GM23338 (cell line): ENCODE results near the gene SYNPO. TPM values are rescaled to one million over a fixed set of nuclear protein-coding genes. Genes with fewer than 3 reads are reported as not detected.

Source experiments
- ATAC-seq: fragments of 200-7000 bp; cut with Tn5 transposase; 3 replicates; pipeline ENCODE4 v1.9.1; 2020
- DNase-seq: peaks from one replicate; pipeline ENCODE4 v3.0.0-alpha.2; 2015; ENCODE audit warnings: low spot score
- H2AFZ ChIP-seq: fragments of 200-600 bp; sonication (generic); 2 replicates; pipeline ENCODE4 v1.8.0; 2016; ENCODE audit warnings: antibody characterized with exemption, mild to moderate bottlenecking, moderate library complexity
- H3F3A ChIP-seq: fragments of 200-600 bp; sonication (generic); replicated peaks from 2 replicates; pipeline ENCODE4 v1.8.0; 2017; ENCODE audit warnings: antibody characterized with exemption, mixed run types, low read depth
- H3K27ac ChIP-seq: fragments of 200-600 bp; sonication (generic); 2 replicates; pipeline ENCODE4 v1.6.1; 2016; ENCODE audit warnings: low read depth
- H3K27me3 ChIP-seq: fragments of 200-600 bp; sonication (generic); 2 replicates; pipeline ENCODE4 v1.8.0; 2016; ENCODE audit warnings: mild to moderate bottlenecking, mixed run types, moderate library complexity; ENCODE audit not compliant: insufficient read depth
- H3K36me3 ChIP-seq: fragments of 200-600 bp; sonication (generic); 2 replicates; pipeline ENCODE4 v1.8.0; 2016; ENCODE audit warnings: mild to moderate bottlenecking; ENCODE audit not compliant: insufficient read depth
- H3K4me1 ChIP-seq: fragments of 200-600 bp; sonication (generic); 2 replicates; pipeline ENCODE4 v1.8.0; 2016; ENCODE audit warnings: mild to moderate bottlenecking, moderate library complexity; ENCODE audit not compliant: insufficient read depth
- H3K4me2 ChIP-seq: fragments of 200-600 bp; sonication (generic); 2 replicates; pipeline ENCODE4 v1.7.1; 2017; ENCODE audit warnings: mixed run types
- H3K4me3 ChIP-seq: fragments of 200-600 bp; sonication (generic); 2 replicates; pipeline ENCODE4 v1.6.1; 2016; ENCODE audit warnings: mixed run types
- H3K79me2 ChIP-seq: fragments of 200-600 bp; sonication (generic); replicated peaks from 2 replicates; pipeline ENCODE4 v1.8.0; 2017; ENCODE audit warnings: mild to moderate bottlenecking; ENCODE audit not compliant: insufficient read depth
- H3K9me2 ChIP-seq: fragments of 200-600 bp; sonication (generic); 2 replicates; pipeline ENCODE4 v1.8.0; 2017; ENCODE audit not compliant: insufficient read depth
- H4K20me1 ChIP-seq: fragments of 200-600 bp; sonication (generic); replicated peaks from 2 replicates; pipeline ENCODE4 v1.8.0; 2017; ENCODE audit warnings: mild to moderate bottlenecking; ENCODE audit not compliant: insufficient read depth
- H3K27ac Mint-ChIP-seq: 2 replicates; pipeline ENCODE4 v1.8.0; 2020; ENCODE audit warnings: inconsistent platforms, mild to moderate bottlenecking, moderate library complexity, mixed read lengths
- H3K27me3 Mint-ChIP-seq: 3 replicates; pipeline ENCODE4 v1.8.0; 2022; ENCODE audit warnings: low read depth, mild to moderate bottlenecking, moderate library complexity, mixed read lengths, inconsistent platforms; ENCODE audit not compliant: insufficient read depth, poor library complexity
- H3K36me3 Mint-ChIP-seq: 3 replicates; pipeline ENCODE4 v1.8.0; 2021; ENCODE audit warnings: low read depth, mild to moderate bottlenecking, inconsistent platforms, moderate library complexity, mixed read lengths
- H3K4me1 Mint-ChIP-seq: 3 replicates; pipeline ENCODE4 v1.8.0; 2020; ENCODE audit warnings: mild to moderate bottlenecking, inconsistent platforms, mixed read lengths
- H3K4me3 Mint-ChIP-seq: 3 replicates; pipeline ENCODE4 v1.8.0; 2021; ENCODE audit warnings: moderate library complexity, mild to moderate bottlenecking, inconsistent platforms, mixed read lengths
- H3K9me3 Mint-ChIP-seq: 3 replicates; pipeline ENCODE4 v1.8.0; 2020; ENCODE audit warnings: moderate library complexity, mild to moderate bottlenecking, inconsistent platforms, mixed read lengths
- CREB1 ChIP-seq: fragments of 250-450 bp; sonication (Bioruptor Pico); IDR thresholded peaks from 2 replicates; pipeline ENCODE4 v1.5.0; 2020; ENCODE audit warnings: low read depth, mild to moderate bottlenecking, moderate library complexity
- EZH2 ChIP-seq: fragments of 200-600 bp; sonication (generic); IDR thresholded peaks from one replicate; pipeline ENCODE4 v1.8.0; 2017; ENCODE audit warnings: antibody characterized with exemption, mild to moderate bottlenecking, low read depth; ENCODE audit not compliant: unreplicated experiment
- EZH2phosphoT487 ChIP-seq: fragments of 200-600 bp; sonication (generic); IDR thresholded peaks from one replicate; pipeline ENCODE4 v1.8.1; 2018; ENCODE audit warnings: antibody characterized with exemption; ENCODE audit not compliant: unreplicated experiment
- JUNB ChIP-seq: IDR thresholded peaks from one replicate; pipeline ENCODE4 v1.6.1; 2016; ENCODE audit warnings: antibody characterized with exemption; ENCODE audit not compliant: unreplicated experiment
- NANOG ChIP-seq: IDR thresholded peaks from 2 replicates; pipeline ENCODE4 v1.6.1; 2016; ENCODE audit warnings: antibody characterized with exemption, borderline replicate concordance
- POLR2AphosphoS5 ChIP-seq: IDR thresholded peaks from 2 replicates; pipeline ENCODE4 v1.6.1; 2016; ENCODE audit warnings: antibody characterized with exemption, low read depth
- STAT1 ChIP-seq: IDR thresholded peaks from one replicate; pipeline ENCODE4 v1.6.1; 2016; ENCODE audit warnings: antibody characterized with exemption; ENCODE audit not compliant: unreplicated experiment
- polyA plus RNA-seq: library from polyadenylated mRNA; unstranded; fragments of >200 nt; fragmentation: Nextera tagmentation; extraction: Ambion mirVana; gene quantifications from 2 replicates; pipeline ENCODE4 v1.2.1, GENCODE V29; 2016
- total RNA-seq: library from RNA; depleted of rRNA; stranded (reverse); fragments of >200 nt; shearing (Covaris generic); gene quantifications from 2 replicates; pipeline ENCODE4 v1.2.3, GENCODE V29; 2014
- TF ChIP-seq, protein P1 (sequence below): IDR thresholded peaks from 2 replicates; pipeline ENCODE4 v1.6.1; 2016; ENCODE audit warnings: antibody characterized with exemption
- TF ChIP-seq, protein P2 (sequence below), 2 experiments: fragments of 200-600 bp in 1 of 2; sonication (generic) in 1 of 2; conservative IDR thresholded peaks; 2 replicates each; pipeline versions ENCODE4 v1.5.1 to v1.6.1; 2016 to 2017; ENCODE audit warnings: antibody characterized with exemption in 2 of 2, low read depth in 2 of 2, mild to moderate bottlenecking in 2 of 2, moderate library complexity in 1 of 2
- TF ChIP-seq, protein P3 (sequence below): fragments of 250-450 bp; sonication (Bioruptor Pico); IDR thresholded peaks from 2 replicates; pipeline ENCODE4 v1.5.0; 2020; ENCODE audit warnings: mild to moderate bottlenecking, moderate library complexity

Gene SYNPO
- total and polyA plus RNA-seq, 2 experiments from 2014 or later, result 0.16 to 1.3 TPM

DNA sequence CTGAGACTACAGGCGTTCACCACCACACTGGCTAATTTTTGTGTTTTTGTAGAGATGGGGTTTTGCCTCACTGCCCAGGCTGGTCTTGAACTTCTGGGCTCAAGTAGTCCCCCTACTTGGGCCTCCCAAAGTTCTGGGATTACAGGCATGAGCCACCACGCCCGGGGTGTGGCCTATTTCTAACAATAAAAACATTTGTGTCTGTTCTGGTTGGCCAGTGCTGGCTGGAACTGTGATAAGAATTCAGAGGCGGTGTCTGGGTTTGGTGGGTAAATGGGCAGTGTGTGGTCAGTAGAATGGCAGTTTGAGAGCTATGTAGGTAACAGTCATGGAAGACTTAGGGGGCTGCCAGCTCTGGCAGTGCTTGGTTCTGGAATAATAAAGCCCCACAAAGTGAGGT, 46.9 kb upstream of the SYNPO start:
- Histone ChIP-seq H2AFZ (no peak overlapping the region), H3K79me2 (no peaks in the 10 kb centered on the region), H3K27me3 (no peaks in the 10 kb centered on the region), H3K27ac (no peak overlapping the region), H3K9me2 (no peaks in the 10 kb centered on the region), H3K4me2 (no peak overlapping the region), H3F3A (no peaks in the 10 kb centered on the region), H3K4me1 (peaks cover 10% of the 10 kb centered on the region; the same call in 1 of the 2 replicates), H3K36me3 (no peaks in the 10 kb centered on the region), H4K20me1 (no peaks in the 10 kb centered on the region), H3K4me3 (no peak overlapping the region)
- Mint-ChIP-seq H3K4me1 (peaks cover 23% of the 10 kb centered on the region), H3K36me3 (no peaks in the 10 kb centered on the region), H3K9me3 (no peaks in the 10 kb centered on the region), H3K27ac (no peak overlapping the region), H3K4me3 (no peak overlapping the region), H3K27me3 (peaks cover 6% of the 10 kb centered on the region)
- ATAC-seq (no peak), DNase-seq (no peak)
- no peak for TF ChIP-seq POLR2AphosphoS5
- TF ChIP-seq, protein P1, sequence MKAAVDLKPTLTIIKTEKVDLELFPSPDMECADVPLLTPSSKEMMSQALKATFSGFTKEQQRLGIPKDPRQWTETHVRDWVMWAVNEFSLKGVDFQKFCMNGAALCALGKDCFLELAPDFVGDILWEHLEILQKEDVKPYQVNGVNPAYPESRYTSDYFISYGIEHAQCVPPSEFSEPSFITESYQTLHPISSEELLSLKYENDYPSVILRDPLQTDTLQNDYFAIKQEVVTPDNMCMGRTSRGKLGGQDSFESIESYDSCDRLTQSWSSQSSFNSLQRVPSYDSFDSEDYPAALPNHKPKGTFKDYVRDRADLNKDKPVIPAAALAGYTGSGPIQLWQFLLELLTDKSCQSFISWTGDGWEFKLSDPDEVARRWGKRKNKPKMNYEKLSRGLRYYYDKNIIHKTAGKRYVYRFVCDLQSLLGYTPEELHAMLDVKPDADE, result no peak
- TF ChIP-seq JUNB, result no peak
- TF ChIP-seq, protein P2, sequence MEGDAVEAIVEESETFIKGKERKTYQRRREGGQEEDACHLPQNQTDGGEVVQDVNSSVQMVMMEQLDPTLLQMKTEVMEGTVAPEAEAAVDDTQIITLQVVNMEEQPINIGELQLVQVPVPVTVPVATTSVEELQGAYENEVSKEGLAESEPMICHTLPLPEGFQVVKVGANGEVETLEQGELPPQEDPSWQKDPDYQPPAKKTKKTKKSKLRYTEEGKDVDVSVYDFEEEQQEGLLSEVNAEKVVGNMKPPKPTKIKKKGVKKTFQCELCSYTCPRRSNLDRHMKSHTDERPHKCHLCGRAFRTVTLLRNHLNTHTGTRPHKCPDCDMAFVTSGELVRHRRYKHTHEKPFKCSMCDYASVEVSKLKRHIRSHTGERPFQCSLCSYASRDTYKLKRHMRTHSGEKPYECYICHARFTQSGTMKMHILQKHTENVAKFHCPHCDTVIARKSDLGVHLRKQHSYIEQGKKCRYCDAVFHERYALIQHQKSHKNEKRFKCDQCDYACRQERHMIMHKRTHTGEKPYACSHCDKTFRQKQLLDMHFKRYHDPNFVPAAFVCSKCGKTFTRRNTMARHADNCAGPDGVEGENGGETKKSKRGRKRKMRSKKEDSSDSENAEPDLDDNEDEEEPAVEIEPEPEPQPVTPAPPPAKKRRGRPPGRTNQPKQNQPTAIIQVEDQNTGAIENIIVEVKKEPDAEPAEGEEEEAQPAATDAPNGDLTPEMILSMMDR (conservative IDR thresholded peaks at IDR 0.05; ENCODE audit: low read depth in 2 of 2), result no peak
- TF ChIP-seq STAT1, result no peak
- TF ChIP-seq CREB1 (CRISPR knock-in tag), result no peak
- no peak for TF ChIP-seq NANOG
- TF ChIP-seq, protein P3, sequence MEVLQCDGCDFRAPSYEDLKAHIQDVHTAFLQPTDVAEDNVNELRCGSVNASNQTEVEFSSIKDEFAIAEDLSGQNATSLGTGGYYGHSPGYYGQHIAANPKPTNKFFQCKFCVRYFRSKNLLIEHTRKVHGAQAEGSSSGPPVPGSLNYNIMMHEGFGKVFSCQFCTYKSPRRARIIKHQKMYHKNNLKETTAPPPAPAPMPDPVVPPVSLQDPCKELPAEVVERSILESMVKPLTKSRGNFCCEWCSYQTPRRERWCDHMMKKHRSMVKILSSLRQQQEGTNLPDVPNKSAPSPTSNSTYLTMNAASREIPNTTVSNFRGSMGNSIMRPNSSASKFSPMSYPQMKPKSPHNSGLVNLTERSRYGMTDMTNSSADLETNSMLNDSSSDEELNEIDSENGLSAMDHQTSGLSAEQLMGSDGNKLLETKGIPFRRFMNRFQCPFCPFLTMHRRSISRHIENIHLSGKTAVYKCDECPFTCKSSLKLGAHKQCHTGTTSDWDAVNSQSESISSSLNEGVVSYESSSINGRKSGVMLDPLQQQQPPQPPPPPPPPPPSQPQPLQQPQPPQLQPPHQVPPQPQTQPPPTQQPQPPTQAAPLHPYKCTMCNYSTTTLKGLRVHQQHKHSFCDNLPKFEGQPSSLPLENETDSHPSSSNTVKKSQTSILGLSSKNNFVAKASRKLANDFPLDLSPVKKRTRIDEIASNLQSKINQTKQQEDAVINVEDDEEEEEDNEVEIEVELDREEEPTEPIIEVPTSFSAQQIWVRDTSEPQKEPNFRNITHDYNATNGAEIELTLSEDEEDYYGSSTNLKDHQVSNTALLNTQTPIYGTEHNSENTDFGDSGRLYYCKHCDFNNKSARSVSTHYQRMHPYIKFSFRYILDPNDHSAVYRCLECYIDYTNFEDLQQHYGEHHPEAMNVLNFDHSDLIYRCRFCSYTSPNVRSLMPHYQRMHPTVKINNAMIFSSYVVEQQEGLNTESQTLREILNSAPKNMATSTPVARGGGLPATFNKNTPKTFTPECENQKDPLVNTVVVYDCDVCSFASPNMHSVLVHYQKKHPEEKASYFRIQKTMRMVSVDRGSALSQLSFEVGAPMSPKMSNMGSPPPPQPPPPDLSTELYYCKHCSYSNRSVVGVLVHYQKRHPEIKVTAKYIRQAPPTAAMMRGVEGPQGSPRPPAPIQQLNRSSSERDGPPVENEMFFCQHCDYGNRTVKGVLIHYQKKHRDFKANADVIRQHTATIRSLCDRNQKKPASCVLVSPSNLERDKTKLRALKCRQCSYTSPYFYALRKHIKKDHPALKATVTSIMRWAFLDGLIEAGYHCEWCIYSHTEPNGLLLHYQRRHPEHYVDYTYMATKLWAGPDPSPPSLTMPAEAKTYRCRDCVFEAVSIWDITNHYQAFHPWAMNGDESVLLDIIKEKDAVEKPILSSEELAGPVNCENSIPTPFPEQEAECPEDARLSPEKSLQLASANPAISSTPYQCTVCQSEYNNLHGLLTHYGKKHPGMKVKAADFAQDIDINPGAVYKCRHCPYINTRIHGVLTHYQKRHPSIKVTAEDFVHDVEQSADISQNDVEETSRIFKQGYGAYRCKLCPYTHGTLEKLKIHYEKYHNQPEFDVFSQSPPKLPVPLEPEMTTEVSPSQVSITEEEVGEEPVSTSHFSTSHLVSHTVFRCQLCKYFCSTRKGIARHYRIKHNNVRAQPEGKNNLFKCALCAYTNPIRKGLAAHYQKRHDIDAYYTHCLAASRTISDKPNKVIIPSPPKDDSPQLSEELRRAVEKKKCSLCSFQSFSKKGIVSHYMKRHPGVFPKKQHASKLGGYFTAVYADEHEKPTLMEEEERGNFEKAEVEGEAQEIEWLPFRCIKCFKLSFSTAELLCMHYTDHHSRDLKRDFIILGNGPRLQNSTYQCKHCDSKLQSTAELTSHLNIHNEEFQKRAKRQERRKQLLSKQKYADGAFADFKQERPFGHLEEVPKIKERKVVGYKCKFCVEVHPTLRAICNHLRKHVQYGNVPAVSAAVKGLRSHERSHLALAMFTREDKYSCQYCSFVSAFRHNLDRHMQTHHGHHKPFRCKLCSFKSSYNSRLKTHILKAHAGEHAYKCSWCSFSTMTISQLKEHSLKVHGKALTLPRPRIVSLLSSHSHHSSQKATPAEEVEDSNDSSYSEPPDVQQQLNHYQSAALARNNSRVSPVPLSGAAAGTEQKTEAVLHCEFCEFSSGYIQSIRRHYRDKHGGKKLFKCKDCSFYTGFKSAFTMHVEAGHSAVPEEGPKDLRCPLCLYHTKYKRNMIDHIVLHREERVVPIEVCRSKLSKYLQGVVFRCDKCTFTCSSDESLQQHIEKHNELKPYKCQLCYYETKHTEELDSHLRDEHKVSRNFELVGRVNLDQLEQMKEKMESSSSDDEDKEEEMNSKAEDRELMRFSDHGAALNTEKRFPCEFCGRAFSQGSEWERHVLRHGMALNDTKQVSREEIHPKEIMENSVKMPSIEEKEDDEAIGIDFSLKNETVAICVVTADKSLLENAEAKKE, result no peak
- no peak for TF ChIP-seq EZH2phosphoT487
- TF ChIP-seq EZH2, result no peak
